ENCODE results near the gene SNRNP35. TPM values are rescaled to one million over a fixed set of nuclear protein-coding genes. Genes with fewer than 3 reads are reported as not detected.
"Not testable (repeated sequence)": the region's sequence is repeated elsewhere in the genome, so short reads cannot be mapped to it uniquely, and the experiment has no call there.

The SNRNP35 gene
- total and polyA plus RNA-seq, 4 experiments from 2014 or later, result 39.0 to 49.5 (median 42.2) TPM

GRCh38 chr12:123449856-123450255, 8.1 kb upstream of the SNRNP35 start:
- Histone ChIP-seq H3K4me3 (ENCODE audit: low read length in 2 of 2) (no peak overlapping the region), H3K27ac (ENCODE audit: low read depth, low read length) (peak overlapping the region; percentile 42), H3K4me1 (ENCODE audit: insufficient read depth, low read length) (peaks cover 38% of the 10 kb centered on the region), H3K36me3 (ENCODE audit: insufficient read depth, low read length) (no peaks in the 10 kb centered on the region), H3K9me3 (ENCODE audit: control insufficient read depth in 1 of 2, low read length in 2 of 2) (no peaks in the 10 kb centered on the region), H3K27me3 (ENCODE audit: insufficient read depth, low read length) (no peaks in the 10 kb centered on the region)
- Mint-ChIP-seq H3K4me3 (peak overlapping the region in 3 of 8 donors; percentile 23 to 39 (median 25)), H3K27me3 (no peaks in the 10 kb centered on the region), H3K9me3 (no peaks in the 10 kb centered on the region), H3K27ac (peak overlapping the region; percentile 80 to 94 (median 84)), H3K36me3 (no peaks in the 10 kb centered on the region), H3K4me1 (peaks cover 22 to 39% (median 31%) of the 10 kb centered on the region in 4 donors)
- POLR2A ChIA-PET (ENCODE audit: partially characterized antibody), result interaction anchor here (8.7 kb wide), 1 partner anchor 14 kb away, joined by 141 read pairs; the partner anchor contains the start of gene RILPL2
- CTCF ChIA-PET (ENCODE audit: partially characterized antibody), result interaction anchor here (1.1 kb wide), 1 partner anchor 18 kb away, joined by 3 read pairs; no protein-coding TSS in a partner anchor
- intact Hi-C loops (cut with micrococcal nuclease), result no loop called here
- no peak for DNase-seq

GRCh38 chr12:123450636-123451035, 7.3 kb upstream of the SNRNP35 start:
- Mint-ChIP-seq H3K9me3 (no peaks in the 10 kb centered on the region), H3K36me3 (no peaks in the 10 kb centered on the region), H3K4me1 (peaks cover 18 to 35% (median 26%) of the 10 kb centered on the region in 4 donors), H3K27me3 (no peaks in the 10 kb centered on the region), H3K27ac (peak overlapping the region in 5 of 7 donors; percentile 15 to 82 (median 66)), H3K4me3 (peak overlapping the region in 2 of 8 donors; percentile 6 to 25)
- ChIA-PET CTCF (ENCODE audit: partially characterized antibody) (interaction anchor here (1.1 kb wide), 1 partner anchor 19 kb away, joined by 3 read pairs; no protein-coding TSS in a partner anchor), POLR2A (ENCODE audit: partially characterized antibody) (interaction anchor here (1.0 to 8.7 kb wide), 4 partner anchors 9 to 218 kb away, joined by 3 to 141 read pairs (median 3); partner anchors contain the start of genes MPHOSPH9, MTRFR and RILPL2)
- Histone ChIP-seq H3K36me3 (ENCODE audit: insufficient read depth, low read length) (no peaks in the 10 kb centered on the region), H3K27ac (ENCODE audit: low read depth, low read length) (no peak overlapping the region), H3K4me3 (ENCODE audit: low read length in 2 of 2) (no peak overlapping the region), H3K4me1 (ENCODE audit: insufficient read depth, low read length) (peaks cover 33% of the 10 kb centered on the region), H3K9me3 (ENCODE audit: control insufficient read depth in 1 of 2, low read length in 2 of 2) (no peaks in the 10 kb centered on the region), H3K27me3 (ENCODE audit: insufficient read depth, low read length) (no peaks in the 10 kb centered on the region)
- intact Hi-C loops (cut with micrococcal nuclease), result no loop called here
- no peak for DNase-seq

GRCh38 chr12:123452276-123452550, 5.7 kb upstream of the SNRNP35 start:
- peaks cover 20% of the 10 kb centered on the region for H3K4me1 ChIP-seq (ENCODE audit: insufficient read depth, low read length)
- H3K27ac ChIP-seq (ENCODE audit: low read depth, low read length); H3K9me3 Mint-ChIP-seq; H3K27me3 Mint-ChIP-seq; H3K36me3 ChIP-seq (ENCODE audit: insufficient read depth, low read length); H3K9me3 ChIP-seq (ENCODE audit: control insufficient read depth in 1 of 2, low read length in 2 of 2); H3K4me3 ChIP-seq (ENCODE audit: low read length in 2 of 2); intact Hi-C loops (cut with micrococcal nuclease); DNase-seq; H3K27me3 ChIP-seq (ENCODE audit: insufficient read depth, low read length); H3K36me3 Mint-ChIP-seq: not testable (repeated sequence)
- peak overlapping the region in 1 of 8 donors; percentile 25 for H3K4me3 Mint-ChIP-seq
- peak overlapping the region in 5 of 7 donors; percentile 35 to 88 (median 64) for H3K27ac Mint-ChIP-seq
- POLR2A ChIA-PET (ENCODE audit: partially characterized antibody), result interaction anchor here (0.8 to 8.7 kb wide), 4 partner anchors 16 to 130 kb away, joined by 3 to 141 read pairs (median 3); partner anchors contain the start of genes KMT5A and RILPL2
- CTCF ChIA-PET (ENCODE audit: partially characterized antibody), result interaction anchor here (0.8 to 1.2 kb wide), 2 partner anchors 18 to 87 kb away, joined by 3 to 5 read pairs; partner anchors contain the start of gene SBNO1
- H3K4me1 Mint-ChIP-seq, result peaks cover 12 to 26% (median 18%) of the 10 kb centered on the region in 4 donors

- Mint-ChIP-seq H3K4me1 (peaks cover 12 to 24% (median 17%) of the 10 kb centered on the region in 4 donors), H3K27ac (peak overlapping the region in 3 of 7 donors; percentile 20 to 79 (median 66)), H3K27me3 (no peaks in the 10 kb centered on the region), H3K9me3 (peaks cover 0 to 2% (median 0%) of the 10 kb centered on the region in 8 donors), H3K4me3 (no peak overlapping the region), H3K36me3 (peaks cover 0 to 4% of the 10 kb centered on the region in 2 donors)
- peak in 2 of 5 donors; percentile 44 to 56 for DNase-seq
- no peaks in the 10 kb centered on the region for H3K27me3 ChIP-seq (ENCODE audit: insufficient read depth, low read length)
- POLR2A ChIA-PET (ENCODE audit: partially characterized antibody), result no interaction called here
- H3K36me3 ChIP-seq (ENCODE audit: insufficient read depth, low read length), result no peaks in the 10 kb centered on the region
- no peak overlapping the region for H3K4me3 ChIP-seq (ENCODE audit: low read length in 2 of 2)
- CTCF ChIA-PET (ENCODE audit: partially characterized antibody), result no interaction called here
- H3K27ac ChIP-seq (ENCODE audit: low read depth, low read length), result no peak overlapping the region
- peaks cover 11% of the 10 kb centered on the region for H3K4me1 ChIP-seq (ENCODE audit: insufficient read depth, low read length)
- no peaks in the 10 kb centered on the region for H3K9me3 ChIP-seq (ENCODE audit: control insufficient read depth in 1 of 2, low read length in 2 of 2)
- intact Hi-C loops (cut with micrococcal nuclease), result no loop called here
Measured at GRCh38 chr12:123453165-123453564, 4.8 kb upstream of the SNRNP35 start.

GRCh38 chr12:123463174-123463573, 5.2 kb downstream of the SNRNP35 start:
- H3K4me1 ChIP-seq (ENCODE audit: insufficient read depth, low read length), result peaks cover 30% of the 10 kb centered on the region
- H3K36me3 ChIP-seq (ENCODE audit: insufficient read depth, low read length), result peaks cover 16% of the 10 kb centered on the region
- H3K27me3 ChIP-seq (ENCODE audit: insufficient read depth, low read length); intact Hi-C loops (cut with micrococcal nuclease); H3K9me3 ChIP-seq (ENCODE audit: control insufficient read depth in 1 of 2, low read length in 2 of 2); H3K4me3 ChIP-seq (ENCODE audit: low read length in 2 of 2); H3K27me3 Mint-ChIP-seq; H3K9me3 Mint-ChIP-seq; H3K27ac ChIP-seq (ENCODE audit: low read depth, low read length); H3K4me3 Mint-ChIP-seq; DNase-seq: not testable (repeated sequence)
- POLR2A ChIA-PET (ENCODE audit: partially characterized antibody), result interaction anchor here (0.6 to 7.3 kb wide), 3 partner anchors 12 to 97 kb away, joined by 3 to 137 read pairs (median 3); partner anchors contain the start of gene RILPL2
- CTCF ChIA-PET (ENCODE audit: partially characterized antibody), result interaction anchor here (0.6 kb wide), 1 partner anchor 56 kb away, joined by 3 read pairs; no protein-coding TSS in a partner anchor
- H3K36me3 Mint-ChIP-seq, result peaks cover 28 to 48% of the 10 kb centered on the region in 2 donors
- H3K27ac Mint-ChIP-seq, result peak overlapping the region in 2 of 7 donors; percentile 35 to 48
- peaks cover 27 to 58% (median 33%) of the 10 kb centered on the region in 4 donors for H3K4me1 Mint-ChIP-seq

- H3K27ac Mint-ChIP-seq, result peak overlapping the region in 2 of 7 donors; percentile 66 to 70
- no peaks in the 10 kb centered on the region for H3K27me3 Mint-ChIP-seq
- H3K9me3 ChIP-seq (ENCODE audit: control insufficient read depth in 1 of 2, low read length in 2 of 2), result no peaks in the 10 kb centered on the region
- H3K36me3 Mint-ChIP-seq, result peaks cover 28 to 48% of the 10 kb centered on the region in 2 donors
- ChIA-PET CTCF (ENCODE audit: partially characterized antibody) (interaction anchor here (1.2 kb wide), 2 partner anchors 10 to 100 kb away, joined by 3 to 4 read pairs; no protein-coding TSS in a partner anchor), POLR2A (ENCODE audit: partially characterized antibody) (no interaction called here)
- H3K4me3 Mint-ChIP-seq, result no peak overlapping the region
- intact Hi-C loops (cut with micrococcal nuclease), result loop anchor here (5.0 kb wide), 1 partner anchor 38 kb away; no protein-coding TSS in a partner anchor
- H3K9me3 Mint-ChIP-seq, result no peaks in the 10 kb centered on the region
- H3K4me3 ChIP-seq (ENCODE audit: low read length in 2 of 2), result no peak overlapping the region
- peaks cover 16% of the 10 kb centered on the region for H3K36me3 ChIP-seq (ENCODE audit: insufficient read depth, low read length)
- H3K27ac ChIP-seq (ENCODE audit: low read depth, low read length), result no peak overlapping the region
- DNase-seq, result no peak
- H3K4me1 Mint-ChIP-seq, result peaks cover 18 to 48% (median 25%) of the 10 kb centered on the region in 4 donors
- peaks cover 18% of the 10 kb centered on the region for H3K4me1 ChIP-seq (ENCODE audit: insufficient read depth, low read length)
- H3K27me3 ChIP-seq (ENCODE audit: insufficient read depth, low read length), result no peaks in the 10 kb centered on the region
Measured at GRCh38 chr12:123465084-123465483, 7.1 kb downstream of the SNRNP35 start.

- Histone ChIP-seq H3K36me3 (ENCODE audit: insufficient read depth, low read length) (peaks cover 16% of the 10 kb centered on the region), H3K9me3 (ENCODE audit: control insufficient read depth in 1 of 2, low read length in 2 of 2) (no peaks in the 10 kb centered on the region), H3K27me3 (ENCODE audit: insufficient read depth, low read length) (no peaks in the 10 kb centered on the region), H3K27ac (ENCODE audit: low read depth, low read length) (no peak overlapping the region), H3K4me3 (ENCODE audit: low read length in 2 of 2) (no peak overlapping the region), H3K4me1 (ENCODE audit: insufficient read depth, low read length) (peaks cover 4% of the 10 kb centered on the region)
- peaks cover 36 to 52% of the 10 kb centered on the region in 2 donors for H3K36me3 Mint-ChIP-seq
- H3K9me3 Mint-ChIP-seq, result no peaks in the 10 kb centered on the region
- peak overlapping the region in 2 of 7 donors; percentile 25 to 42 for H3K27ac Mint-ChIP-seq
- H3K4me3 Mint-ChIP-seq, result no peak overlapping the region
- intact Hi-C loops (cut with micrococcal nuclease), result loop anchor here (1.0 to 5.0 kb wide), 2 partner anchors 10 to 41 kb away; partner anchors contain the start of gene SNRNP35
- H3K4me1 Mint-ChIP-seq, result peaks cover 9 to 24% (median 14%) of the 10 kb centered on the region in 4 donors
- H3K27me3 Mint-ChIP-seq, result no peaks in the 10 kb centered on the region
- peak in 3 of 5 donors; percentile 33 to 39 (median 37) for DNase-seq
- POLR2A ChIA-PET (ENCODE audit: partially characterized antibody), result interaction anchor here (0.6 to 2.0 kb wide), 5 partner anchors 10 to 199 kb away, joined by 3 to 8 read pairs (median 3); partner anchors contain the start of genes RILPL2 and SNRNP35
- CTCF ChIA-PET (ENCODE audit: partially characterized antibody), result interaction anchor here (0.8 to 2.8 kb wide), 8 partner anchors 10 to 103 kb away, joined by 3 to 14 read pairs (median 4); partner anchors contain the start of genes KMT5A, RILPL2 and SNRNP35
Measured at GRCh38 chr12:123468786-123469185, 10.8 kb downstream of the SNRNP35 start.

Data from CD4-positive, alpha-beta memory T cell (primary cell).